Left lung (tissue), 10 donors: Measurements from ENCODE around the gene INHBB. TPM values are rescaled to one million over a fixed set of nuclear protein-coding genes. Genes with fewer than 3 reads are reported as not detected.

Experiments used
- ATAC-seq: fragments of 200-7000 bp; cut with Tn5 transposase; one replicate; pipeline ENCODE4 v1.9.1; 2020; ENCODE audit warnings: moderate library complexity
- DNase-seq, 4 donors: peaks; one replicate each; pipeline ENCODE4 v3.0.0-alpha.2; 2013 to 2020
- H3K27ac ChIP-seq, 2 donors: fragments of 200-600 bp; sonication (generic) in 1 of 2; one replicate each; pipeline versions ENCODE4 v1.5.0 to v1.8.0; 2020 to 2021
- H3K27me3 ChIP-seq, 2 donors: fragments of 200-600 bp; sonication (generic) in 1 of 2; one replicate each; pipeline versions ENCODE4 v1.5.0 to v1.8.0; 2020 to 2021
- H3K36me3 ChIP-seq, 2 donors: fragments of 200-600 bp; sonication (generic) in 1 of 2; one replicate each; pipeline versions ENCODE4 v1.5.0 to v1.8.0; 2020 to 2021
- H3K4me1 ChIP-seq, 2 donors: fragments of 200-600 bp; one replicate each; pipeline ENCODE4 v1.8.0; 2021
- H3K4me3 ChIP-seq, 2 donors: fragments of 200-600 bp; sonication (generic) in 1 of 2; one replicate each; pipeline versions ENCODE4 v1.5.0 to v1.8.0; 2020 to 2021; ENCODE audit warnings: mild to moderate bottlenecking in 1 of 2
- H3K9me3 ChIP-seq, 2 donors: fragments of 200-600 bp; sonication (generic) in 1 of 2; one replicate each; pipeline versions ENCODE4 v1.5.0 to v1.8.0; 2020 to 2021
- CTCF ChIP-seq, 2 donors: fragments of 200-600 bp; sonication (generic) in 1 of 2; IDR thresholded peaks; one replicate each; pipeline versions ENCODE4 v1.5.0 to v1.8.0; 2021; ENCODE audit warnings: antibody characterized with exemption in 2 of 2
- intact Hi-C, 2 donors: fragments of 100-400 bp; cut with DNase I; formaldehyde crosslinking; loops; one replicate each; pipeline versions ENCODE4 v1.11.2 to v1.14.2; 2022
- polyA plus RNA-seq, 6 donors: library from polyadenylated mRNA; unstranded; fragments of 120-200 nt; gene quantifications; one replicate each; pipeline ENCODE4 v1.2.1, GENCODE V29; 2013; ENCODE audit not compliant: insufficient read length in 6 of 6
- total RNA-seq, 2 donors: library from RNA; stranded (reverse); fragmentation: NEBNext Ultra II Directional; extraction: Animal tissue kit (Norgen Biotek cat#: 25700); gene quantifications; one replicate each; pipeline ENCODE4 v1.2.1, GENCODE V29; 2021
- donor health status: DM: no; HTN: yes; CAD: no.
- donor health status: DM: no; HTN: no; CAD: no.

INHBB gene
- total and polyA plus RNA-seq, 8 donors: 0.21 to 2.0 (median 0.34) TPM

- TF ChIP-seq CTCF (IDR thresholded peaks at IDR 0.05): no peak
- Histone ChIP-seq H3K9me3 (no peaks in the 10 kb centered on the region), H3K4me3 (no peak overlapping the region), H3K36me3 (no peaks in the 10 kb centered on the region), H3K27me3 (peaks cover 0 to 36% of the 10 kb centered on the region in 2 donors), H3K27ac (no peak overlapping the region), H3K4me1 (no peaks in the 10 kb centered on the region)
- no peak for ATAC-seq
- intact Hi-C loops: no loop called here
- DNase-seq: peak in 1 of 4 donors; percentile 30
These were observed 31.0 kb downstream of the INHBB start for GRCh38 chr2:120376679-120377640.

GRCh38 chr2:120378605-120379004 lies 32.7 kb downstream of the INHBB start:
- ATAC-seq (no peak), DNase-seq (no peak)
- intact Hi-C loops: no loop called here
- Histone ChIP-seq H3K27me3 (peaks cover 0 to 36% of the 10 kb centered on the region in 2 donors), H3K4me1 (no peaks in the 10 kb centered on the region), H3K36me3 (no peaks in the 10 kb centered on the region), H3K4me3 (no peak overlapping the region), H3K9me3 (no peaks in the 10 kb centered on the region), H3K27ac (no peak overlapping the region)
- TF ChIP-seq CTCF (IDR thresholded peaks at IDR 0.05): no peak

GRCh38 chr2:120379916-120380893 lies 34.3 kb downstream of the INHBB start:
- intact Hi-C loops: no loop called here
- ATAC-seq (peak; percentile 48), DNase-seq (peak in 2 of 4 donors; percentile 47 to 52)
- H3K36me3 ChIP-seq: no peaks in the 10 kb centered on the region
- H3K4me1 ChIP-seq: no peaks in the 10 kb centered on the region
- H3K9me3 ChIP-seq: no peaks in the 10 kb centered on the region
- no peak overlapping the region for H3K27ac ChIP-seq
- no peak for TF ChIP-seq CTCF (IDR thresholded peaks at IDR 0.05)
- H3K4me3 ChIP-seq: no peak overlapping the region
- peaks cover 0 to 36% of the 10 kb centered on the region in 2 donors for H3K27me3 ChIP-seq

- no peak for ATAC-seq
- Histone ChIP-seq H3K9me3 (no peaks in the 10 kb centered on the region), H3K27ac (no peak overlapping the region), H3K4me3 (no peak overlapping the region), H3K36me3 (no peaks in the 10 kb centered on the region), H3K27me3 (peaks cover 0 to 29% of the 10 kb centered on the region in 2 donors), H3K4me1 (no peaks in the 10 kb centered on the region)
- TF ChIP-seq CTCF (IDR thresholded peaks at IDR 0.05): no peak
- peak in 1 of 4 donors; percentile 46 for DNase-seq
- intact Hi-C loops: no loop called here
These were observed 35.3 kb downstream of the INHBB start for GRCh38 chr2:120381192-120381591.
